Measurements from ENCODE around the gene SLC9A9. TPM values are rescaled to one million over a fixed set of nuclear protein-coding genes. Genes with fewer than 3 reads are reported as not detected.

Gene SLC9A9
- total RNA-seq, 1 donor from 2014 or later, result 4.9 TPM

DNA sequence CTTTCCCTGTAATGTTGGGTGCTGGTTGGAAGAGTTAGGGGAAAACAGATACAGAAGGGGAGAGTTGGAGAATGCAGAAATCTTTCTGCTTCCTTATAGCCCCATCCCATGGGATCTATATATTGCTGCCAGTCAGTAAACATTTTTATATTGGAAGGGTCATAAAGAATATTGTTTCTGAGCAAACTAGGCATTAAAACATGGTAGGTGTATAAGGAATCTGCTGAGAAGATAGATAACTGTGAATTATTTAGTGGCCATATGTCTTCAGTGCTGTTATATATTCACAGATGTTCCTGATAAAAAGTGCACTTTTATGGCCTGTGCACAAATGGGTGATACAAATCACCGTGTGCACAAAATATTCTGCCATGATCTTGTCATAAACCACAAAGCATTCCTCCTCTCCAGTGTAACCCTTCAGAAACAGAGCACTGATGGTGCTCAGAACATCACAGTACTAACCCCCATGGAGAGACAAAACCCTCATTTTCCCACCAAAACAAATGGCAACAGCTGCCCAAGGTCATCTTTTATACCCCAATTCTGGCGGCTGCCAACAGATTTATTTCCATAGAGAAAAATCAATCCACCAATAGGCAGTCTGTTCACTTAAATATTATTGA lies 269.3 kb downstream of the SLC9A9 start:
- Histone ChIP-seq H3K9me3 (replicated peaks) (no peaks in the 10 kb centered on the region), H3K4me1 (no peaks in the 10 kb centered on the region), H3K27me3 (ENCODE audit: low read depth) (no peaks in the 10 kb centered on the region), H3K27ac (replicated peaks) (no peak overlapping the region), H3K4me3 (no peak overlapping the region), H3K36me3 (no peaks in the 10 kb centered on the region)
- no peak for DNase-seq
- intact Hi-C loops (cut with micrococcal nuclease), result no loop called here
- no peak for TF ChIP-seq CTCF (IDR thresholded peaks at IDR 0.05; ENCODE audit: borderline replicate concordance)

- H3K4me1 ChIP-seq, result no peaks in the 10 kb centered on the region
- no peak overlapping the region for H3K4me3 ChIP-seq
- no peaks in the 10 kb centered on the region for H3K27me3 ChIP-seq (ENCODE audit: low read depth)
- no peaks in the 10 kb centered on the region for H3K9me3 ChIP-seq (replicated peaks)
- H3K27ac ChIP-seq (replicated peaks), result no peak overlapping the region
- no peak for DNase-seq
- intact Hi-C loops (cut with micrococcal nuclease), result no loop called here
- no peaks in the 10 kb centered on the region for H3K36me3 ChIP-seq
- no peak for TF ChIP-seq CTCF (IDR thresholded peaks at IDR 0.05; ENCODE audit: borderline replicate concordance)
Measured at GRCh38 chr3:143576568-143577270, 271.5 kb downstream of the SLC9A9 start.

DNA sequence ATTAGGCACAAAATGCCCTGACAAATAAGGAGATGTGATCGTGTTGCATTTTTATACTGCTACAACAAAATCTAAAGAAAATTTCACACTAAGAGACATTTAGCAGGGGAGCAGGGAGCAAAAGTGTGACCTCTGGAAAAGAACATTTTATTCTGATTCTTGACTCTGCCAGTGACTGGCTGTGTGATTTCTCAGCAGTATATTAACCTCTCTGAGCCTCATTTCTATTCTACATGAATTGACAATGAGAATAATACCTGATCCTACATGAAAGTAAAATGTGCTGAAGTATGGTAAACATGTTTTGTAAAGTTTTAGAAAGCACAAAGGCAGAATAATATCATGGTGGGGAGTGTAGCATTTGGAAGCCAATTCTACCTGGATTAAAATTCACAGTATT lies 273.3 kb downstream of the SLC9A9 start:
- intact Hi-C loops (cut with micrococcal nuclease), result no loop called here
- no peak for DNase-seq
- no peaks in the 10 kb centered on the region for H3K36me3 ChIP-seq
- no peak overlapping the region for H3K4me3 ChIP-seq
- TF ChIP-seq CTCF (IDR thresholded peaks at IDR 0.05; ENCODE audit: borderline replicate concordance), result no peak
- H3K27me3 ChIP-seq (ENCODE audit: low read depth), result no peaks in the 10 kb centered on the region
- H3K9me3 ChIP-seq (replicated peaks), result no peaks in the 10 kb centered on the region
- no peaks in the 10 kb centered on the region for H3K4me1 ChIP-seq
- H3K27ac ChIP-seq (replicated peaks), result no peak overlapping the region

DNA sequence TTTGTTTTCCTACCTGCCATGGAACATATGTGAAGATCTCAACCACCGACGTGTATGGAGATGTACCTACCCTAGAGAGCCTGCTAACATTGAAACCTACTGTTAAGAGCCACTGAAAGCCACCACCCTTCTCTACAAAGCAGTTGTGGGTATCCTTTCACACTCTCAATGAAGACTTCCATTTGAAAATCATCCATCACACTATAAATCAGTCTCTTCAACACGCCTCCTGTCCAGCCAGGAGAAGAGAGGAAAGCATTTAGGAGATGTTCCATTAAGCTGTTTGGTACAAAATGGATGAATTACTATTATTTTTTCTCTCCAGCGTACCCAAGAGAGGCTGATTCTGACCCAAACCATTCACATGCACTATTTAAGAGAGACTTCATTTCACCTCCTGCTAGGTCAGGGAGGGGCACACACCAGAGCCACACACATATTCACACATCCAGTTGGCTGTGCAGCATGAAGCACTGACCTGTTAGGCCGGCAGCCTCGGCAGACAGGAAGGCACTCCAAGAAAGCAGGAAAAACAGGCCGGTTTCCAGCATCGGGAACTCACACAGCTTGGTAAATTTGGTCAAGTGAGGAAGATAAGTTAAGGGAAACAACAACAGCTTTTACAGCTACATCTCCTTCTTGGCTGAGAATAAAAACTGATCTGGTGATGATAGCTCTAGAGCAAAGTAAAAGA lies 274.5 kb downstream of the SLC9A9 start:
- Histone ChIP-seq H3K27me3 (ENCODE audit: low read depth) (no peaks in the 10 kb centered on the region), H3K27ac (replicated peaks) (no peak overlapping the region), H3K4me3 (no peak overlapping the region), H3K4me1 (no peaks in the 10 kb centered on the region), H3K36me3 (no peaks in the 10 kb centered on the region), H3K9me3 (replicated peaks) (no peaks in the 10 kb centered on the region)
- intact Hi-C loops (cut with micrococcal nuclease), result no loop called here
- DNase-seq, result no peak
- TF ChIP-seq CTCF (IDR thresholded peaks at IDR 0.05; ENCODE audit: borderline replicate concordance), result no peak

DNA sequence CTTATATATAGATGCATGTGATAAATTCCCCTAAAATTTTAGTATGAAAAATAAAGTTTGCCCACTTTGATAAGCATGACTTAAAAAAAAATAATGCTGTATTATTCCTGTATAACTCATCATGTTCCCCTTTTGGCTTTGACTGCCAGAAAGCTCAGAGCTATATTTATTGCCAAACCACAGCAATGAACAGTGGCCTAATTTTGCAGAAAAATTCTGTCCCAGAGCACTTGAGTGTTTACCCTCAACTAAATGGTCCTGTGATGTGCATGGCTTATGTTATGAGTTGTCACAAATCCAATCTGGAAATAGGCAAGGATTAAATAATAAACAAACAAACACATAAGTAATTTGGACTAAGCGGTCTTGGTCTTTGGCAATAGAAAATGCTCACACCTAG lies 276.7 kb downstream of the SLC9A9 start:
- H3K27ac ChIP-seq (replicated peaks), result no peak overlapping the region
- intact Hi-C loops (cut with micrococcal nuclease), result no loop called here
- H3K36me3 ChIP-seq, result no peaks in the 10 kb centered on the region
- no peak overlapping the region for H3K4me3 ChIP-seq
- no peaks in the 10 kb centered on the region for H3K27me3 ChIP-seq (ENCODE audit: low read depth)
- H3K4me1 ChIP-seq, result no peaks in the 10 kb centered on the region
- no peaks in the 10 kb centered on the region for H3K9me3 ChIP-seq (replicated peaks)
- DNase-seq, result no peak
- no peak for TF ChIP-seq CTCF (IDR thresholded peaks at IDR 0.05; ENCODE audit: borderline replicate concordance)

All from left ventricle myocardium inferior (tissue), 1 donor.